Activated T-helper 2 cell treated with anti-CD3 and anti-CD28 coated beads, Interferon-gamma antibody, Interleukin-2, Interleukin-4, amounts not matched to agents 10 μg/mL and 5 μg/mL and 100 μg/mL, durations not matched to agents 14 hours and 24 hours and 36 hours (primary cell): ENCODE measurements around the gene WDR64. TPM values are rescaled to one million over a fixed set of nuclear protein-coding genes. Genes with fewer than 3 reads are reported as not detected.
A peak's percentile ranks its signal among the peaks of the same experiment; 100 is the strongest.

Experiments
- DNase-seq: peaks from one replicate; pipeline ENCODE4 v3.0.0; 2021; ENCODE audit warnings: low spot score
- H3K27ac Mint-ChIP-seq: one replicate; pipeline ENCODE4 v1.8.0; 2021; ENCODE audit warnings: mixed read lengths
- H3K27me3 Mint-ChIP-seq: one replicate; pipeline ENCODE4 v1.8.0; 2021; ENCODE audit warnings: low read depth, mixed read lengths
- H3K36me3 Mint-ChIP-seq: one replicate; pipeline ENCODE4 v1.8.0; 2021; ENCODE audit warnings: low read depth, mixed read lengths
- H3K4me1 Mint-ChIP-seq: one replicate; pipeline ENCODE4 v1.8.0; 2021; ENCODE audit warnings: low read depth, mixed read lengths
- H3K4me3 Mint-ChIP-seq: one replicate; pipeline ENCODE4 v1.8.0; 2021; ENCODE audit warnings: low read depth, mild to moderate bottlenecking, moderate library complexity, mixed read lengths
- H3K9me3 Mint-ChIP-seq: one replicate; pipeline ENCODE4 v1.8.0; 2021; ENCODE audit warnings: mixed read lengths
- intact Hi-C: fragments of 100-400 bp; cut with micrococcal nuclease; formaldehyde crosslinking; loops from one replicate; pipeline ENCODE4 v1.15.1; 2023
- total RNA-seq: library from RNA; stranded (reverse); gene quantifications from 2 replicates; pipeline ENCODE4 v1.2.3, GENCODE V29; 2022

The WDR64 gene
- not detected in 2 replicates for total RNA-seq

DNA sequence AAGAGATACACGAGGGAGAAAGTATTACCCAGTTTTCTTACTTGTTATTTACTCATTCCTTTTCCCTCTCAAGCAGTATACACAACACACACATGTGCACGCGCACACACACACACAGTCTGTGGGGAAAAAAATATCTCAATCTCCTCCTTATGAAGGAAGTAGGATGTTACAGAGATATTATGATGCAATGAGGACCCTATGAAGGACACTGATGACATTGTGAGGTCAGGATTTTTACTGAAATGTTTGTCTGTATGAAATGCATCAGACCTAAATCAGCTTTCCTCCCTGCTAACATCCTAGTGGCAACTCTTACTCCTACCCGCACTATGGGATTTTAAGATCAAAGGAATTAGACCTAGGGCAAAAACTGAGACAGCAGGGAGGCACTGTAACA lies at the start of gene WDR64:
TSS of gene WDR64 (plus strand) at position 270 of the 400 bp plus-strand sequence. CDS start 204 bp downstream, outside the sequence.
- Mint-ChIP-seq H3K9me3 (no peaks in the 10 kb centered on the region), H3K4me1 (no peaks in the 10 kb centered on the region), H3K27ac (no peak within 1 kb of the TSS), H3K27me3 (peaks cover 11% of the 10 kb centered on the region), H3K4me3 (no peak within 1 kb of the TSS), H3K36me3 (no peaks in the 10 kb centered on the region)
- intact Hi-C loops = no loop called here
- no peak for DNase-seq

DNA sequence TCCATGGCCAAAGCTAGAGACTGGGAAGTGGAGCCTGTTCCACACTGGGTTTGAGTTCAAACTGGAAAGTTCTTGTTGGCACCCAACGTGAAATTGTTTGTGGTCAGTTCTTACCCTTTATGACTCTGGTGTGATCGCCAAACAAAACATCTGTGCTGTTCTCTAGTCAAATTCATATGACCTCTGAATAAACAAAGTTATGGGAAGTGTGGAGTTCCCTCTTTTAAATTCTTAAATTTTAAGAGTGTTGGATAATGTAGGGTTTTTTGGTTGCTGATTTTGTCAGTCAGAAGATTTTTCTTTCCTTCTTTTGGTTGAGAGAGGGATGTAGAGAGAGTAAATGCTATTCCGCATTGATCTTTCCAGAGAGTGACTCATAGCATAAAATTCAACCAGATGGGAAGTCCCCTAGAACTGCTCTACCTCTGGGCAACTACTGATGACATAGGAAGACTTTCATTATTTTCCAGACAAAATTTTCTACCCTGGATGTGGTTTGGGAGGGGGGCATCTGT lies 48.3 kb upstream of the WDR64 start:
- intact Hi-C loops = no loop called here

DNA sequence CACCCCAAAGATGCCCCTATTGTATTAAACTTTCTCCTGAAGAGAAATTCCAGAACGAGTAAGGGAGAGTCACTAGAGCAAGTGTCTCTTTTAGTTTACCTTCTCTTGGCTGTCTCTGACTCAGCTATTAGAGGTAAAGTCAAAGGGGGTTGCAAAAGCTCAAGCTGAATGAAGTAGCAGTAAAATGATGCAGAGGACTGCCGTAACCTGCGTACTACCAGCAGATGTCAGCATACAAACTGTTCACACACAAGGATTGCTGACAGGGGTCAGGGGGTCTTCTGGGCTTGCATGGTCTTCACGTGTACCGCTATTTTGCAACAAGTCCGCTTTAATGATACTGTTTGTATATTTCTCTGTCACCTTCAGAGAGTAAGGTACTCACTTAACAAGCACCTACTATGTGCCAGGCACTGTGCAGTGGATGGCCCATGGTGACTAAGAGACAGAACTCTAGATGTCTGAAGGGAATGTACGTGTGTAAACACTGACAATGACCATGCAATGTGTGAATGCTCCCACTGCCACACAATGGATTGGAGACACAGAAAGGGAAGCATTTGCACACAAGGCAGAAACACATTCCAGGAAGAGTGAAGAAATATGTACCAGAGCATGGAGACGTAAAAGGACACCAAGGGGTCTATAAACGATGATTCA lies 46.8 kb upstream of the WDR64 start:
- Mint-ChIP-seq H3K27me3 (no peaks in the 10 kb centered on the region), H3K4me1 (peaks cover 11% of the 10 kb centered on the region), H3K9me3 (no peaks in the 10 kb centered on the region), H3K4me3 (no peak overlapping the region), H3K27ac (no peak overlapping the region), H3K36me3 (peaks cover 17% of the 10 kb centered on the region)
- intact Hi-C loops = no loop called here
- DNase-seq = no peak

More for the DNA sequence above, 48.3 kb upstream of the WDR64 start:
- Mint-ChIP-seq H3K27ac (no peak overlapping the region), H3K9me3 (no peaks in the 10 kb centered on the region), H3K4me1 (peaks cover 10% of the 10 kb centered on the region), H3K36me3 (peaks cover 17% of the 10 kb centered on the region), H3K27me3 (no peaks in the 10 kb centered on the region), H3K4me3 (no peak overlapping the region)
- DNase-seq = no peak

DNA sequence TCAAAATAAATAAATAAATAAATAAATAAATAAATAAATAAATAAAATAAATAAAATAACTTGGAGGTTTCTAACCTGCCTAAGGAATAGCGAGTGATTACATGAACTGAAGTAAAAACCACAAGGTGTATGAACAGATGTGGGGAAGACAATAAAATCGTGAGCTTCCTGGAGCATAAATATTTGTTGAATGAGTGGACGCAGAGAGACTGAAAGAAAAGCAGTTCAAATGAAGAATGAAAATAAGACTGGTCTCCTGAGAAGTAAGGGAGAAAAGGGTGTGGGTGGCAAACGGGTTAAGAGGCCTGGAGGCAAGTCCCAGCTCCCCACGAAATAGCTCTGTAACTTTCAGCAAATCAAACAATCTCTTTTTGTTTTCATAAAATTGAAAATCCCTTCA lies 45.5 kb upstream of the WDR64 start:
- intact Hi-C loops = no loop called here
- H3K27ac Mint-ChIP-seq = no peak overlapping the region

DNA sequence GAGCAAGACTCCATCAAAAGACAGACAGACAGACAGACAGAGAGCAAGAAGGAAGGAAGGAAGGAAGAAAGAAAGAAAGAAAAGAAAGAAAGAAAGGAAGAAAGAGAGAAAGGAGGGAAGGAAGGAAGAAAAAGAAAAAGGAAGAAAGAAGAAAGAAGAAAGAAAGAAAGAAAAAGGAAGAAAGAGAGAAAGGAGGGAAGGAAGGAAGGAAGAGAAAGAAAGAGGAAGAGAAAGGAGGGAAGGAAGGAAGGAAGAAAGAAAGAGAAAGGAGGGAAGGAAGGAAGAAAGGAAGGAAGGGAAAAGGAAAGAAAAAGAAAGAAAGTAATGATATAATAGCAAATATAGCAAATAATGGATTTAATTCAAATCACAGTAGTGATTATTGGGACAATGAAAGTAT lies 44.6 kb upstream of the WDR64 start:
- H3K27ac Mint-ChIP-seq = no peak overlapping the region
- peaks cover 8% of the 10 kb centered on the region for H3K4me1 Mint-ChIP-seq
- no peaks in the 10 kb centered on the region for H3K9me3 Mint-ChIP-seq
- peaks cover 10% of the 10 kb centered on the region for H3K36me3 Mint-ChIP-seq
- DNase-seq = no peak
- no peak overlapping the region for H3K4me3 Mint-ChIP-seq
- no peaks in the 10 kb centered on the region for H3K27me3 Mint-ChIP-seq
- intact Hi-C loops = no loop called here

More for the DNA sequence above, 45.5 kb upstream of the WDR64 start:
- Mint-ChIP-seq H3K36me3 (peaks cover 17% of the 10 kb centered on the region), H3K4me3 (no peak overlapping the region), H3K9me3 (no peaks in the 10 kb centered on the region), H3K4me1 (peaks cover 6% of the 10 kb centered on the region), H3K27me3 (no peaks in the 10 kb centered on the region)
- DNase-seq = no peak

DNA sequence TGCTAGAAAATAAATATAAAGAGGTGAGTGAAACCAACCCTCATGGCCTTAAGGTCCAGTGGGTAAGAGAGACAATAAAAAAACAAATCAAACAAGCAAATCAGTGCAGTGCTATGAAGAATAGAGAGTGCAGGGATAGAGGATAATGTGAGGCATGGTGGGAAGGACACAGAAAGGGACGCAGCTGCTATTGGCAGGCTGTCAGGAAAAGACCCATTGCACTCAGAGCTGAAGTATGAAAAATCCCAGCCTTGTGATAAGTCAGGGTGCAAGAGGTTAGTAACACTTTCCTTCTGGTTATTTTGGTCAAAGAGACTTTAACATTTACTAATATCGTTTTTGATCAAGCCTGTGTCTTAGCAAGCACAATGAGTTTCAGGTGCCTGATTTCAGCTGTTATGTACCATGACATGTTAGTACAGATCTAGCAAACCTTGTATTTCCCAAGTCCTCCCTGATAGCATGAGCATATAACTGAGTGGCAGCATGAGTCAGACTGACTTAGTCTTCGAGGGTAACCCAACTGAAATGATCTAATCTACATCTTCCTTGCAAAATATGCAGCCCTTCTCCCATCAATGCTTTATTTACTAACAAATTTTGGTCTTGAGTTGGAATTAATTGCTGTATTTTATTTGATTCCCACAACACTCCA lies 43.6 kb upstream of the WDR64 start:
- DNase-seq = no peak
- Mint-ChIP-seq H3K4me3 (no peak overlapping the region), H3K27me3 (no peaks in the 10 kb centered on the region), H3K36me3 (peaks cover under 1% of the 10 kb centered on the region), H3K9me3 (no peaks in the 10 kb centered on the region), H3K4me1 (peaks cover 15% of the 10 kb centered on the region), H3K27ac (no peak overlapping the region)
- intact Hi-C loops = loop anchor here (2.0 kb wide), 1 partner anchor 16 kb away; no protein-coding TSS in a partner anchor

DNA sequence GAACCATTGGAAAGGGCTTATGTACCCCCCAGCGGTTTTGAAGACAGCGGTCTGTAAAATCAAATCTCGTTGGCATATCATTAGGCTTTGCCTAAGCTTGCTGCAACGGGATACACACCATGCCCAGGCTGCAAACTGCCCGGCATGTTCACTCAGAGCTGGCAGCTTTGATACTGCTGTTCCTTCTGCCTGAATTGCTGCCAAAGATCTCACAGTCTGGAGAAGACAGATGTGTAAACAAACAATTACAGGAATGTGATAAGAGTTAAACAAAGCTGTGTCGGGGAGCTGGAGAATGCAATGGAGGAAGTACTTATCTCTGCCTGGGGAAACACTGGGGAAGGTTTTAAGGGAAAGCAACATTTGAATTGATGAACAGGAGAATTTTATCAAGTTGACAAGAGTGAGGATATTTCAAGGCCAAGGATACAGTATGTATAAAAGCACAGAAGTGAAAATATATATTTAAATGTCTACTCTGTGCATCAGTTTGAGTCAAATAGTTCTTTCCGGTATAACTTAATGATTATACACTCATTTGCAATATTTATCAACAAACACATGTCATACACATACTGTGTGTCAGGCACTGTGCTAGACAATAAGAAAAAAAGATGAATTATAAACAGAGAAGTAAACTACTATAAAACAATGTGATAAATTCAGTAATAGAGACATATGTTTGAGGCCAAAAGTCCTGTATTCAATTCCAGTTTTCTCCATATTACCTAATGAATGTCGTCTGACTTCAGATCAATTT lies 41.8 kb upstream of the WDR64 start:
- Mint-ChIP-seq H3K36me3 (no peaks in the 10 kb centered on the region), H3K9me3 (no peaks in the 10 kb centered on the region), H3K27me3 (no peaks in the 10 kb centered on the region), H3K4me1 (peaks cover 22% of the 10 kb centered on the region), H3K27ac (no peak overlapping the region), H3K4me3 (no peak overlapping the region)
- intact Hi-C loops = loop anchor here (2.0 to 5.0 kb wide), 3 partner anchors 78 to 407 kb away; partner anchors contain the start of genes KMO and MAP1LC3C
- no peak for DNase-seq

DNA sequence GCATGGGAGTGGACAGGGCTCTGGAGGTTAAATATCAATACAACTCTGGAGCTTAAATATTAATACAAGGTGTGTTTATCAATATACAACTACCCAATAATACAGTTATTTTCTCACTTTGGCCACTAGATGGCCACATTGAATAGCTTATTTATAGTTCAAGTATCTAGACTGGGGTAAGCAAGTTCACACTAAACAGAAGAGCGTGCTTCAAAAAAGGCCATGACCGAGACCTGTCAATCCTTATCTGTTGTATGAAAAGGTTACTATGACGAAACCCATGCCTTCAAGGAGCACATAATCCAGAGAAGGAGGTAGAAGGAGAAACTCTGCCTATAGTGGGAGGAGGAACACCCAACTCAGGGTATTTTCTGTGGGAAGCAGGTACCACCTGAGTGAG lies 41.0 kb upstream of the WDR64 start:
- no peak overlapping the region for H3K4me3 Mint-ChIP-seq
- intact Hi-C loops = loop anchor here (1.0 to 5.0 kb wide), 5 partner anchors 16 to 406 kb away; partner anchors contain the start of genes KMO and MAP1LC3C
- no peaks in the 10 kb centered on the region for H3K9me3 Mint-ChIP-seq
- no peaks in the 10 kb centered on the region for H3K27me3 Mint-ChIP-seq
- no peaks in the 10 kb centered on the region for H3K36me3 Mint-ChIP-seq
- H3K27ac Mint-ChIP-seq = no peak overlapping the region
- H3K4me1 Mint-ChIP-seq = peaks cover 22% of the 10 kb centered on the region
- no peak for DNase-seq

DNA sequence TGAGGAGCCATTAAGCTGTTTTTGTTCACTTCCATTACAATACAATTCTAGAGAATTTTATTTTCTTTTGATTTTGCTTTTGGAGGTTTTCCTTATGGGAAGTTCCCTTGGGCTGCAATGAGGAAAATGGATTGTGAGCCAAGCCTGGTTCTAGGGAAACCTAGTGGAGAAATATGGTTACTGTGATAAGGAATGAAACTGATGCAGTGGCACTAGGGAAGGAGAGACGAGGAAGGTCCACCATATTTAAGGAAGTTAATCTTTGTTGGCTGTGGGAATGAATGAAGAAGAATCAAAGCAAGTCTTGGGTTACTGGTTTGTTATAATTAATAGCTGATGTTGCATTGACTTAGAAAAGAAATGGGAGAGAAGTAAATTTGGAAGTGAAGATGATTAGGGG lies 40.3 kb upstream of the WDR64 start:
- H3K27ac Mint-ChIP-seq = no peak overlapping the region
- H3K9me3 Mint-ChIP-seq = no peaks in the 10 kb centered on the region
- intact Hi-C loops = loop anchor here (1.0 to 5.0 kb wide), 7 partner anchors 16 to 406 kb away; partner anchors contain the start of genes KMO and MAP1LC3C
- peaks cover 22% of the 10 kb centered on the region for H3K4me1 Mint-ChIP-seq
- DNase-seq = no peak
- H3K27me3 Mint-ChIP-seq = no peaks in the 10 kb centered on the region
- no peak overlapping the region for H3K4me3 Mint-ChIP-seq
- H3K36me3 Mint-ChIP-seq = no peaks in the 10 kb centered on the region

DNA sequence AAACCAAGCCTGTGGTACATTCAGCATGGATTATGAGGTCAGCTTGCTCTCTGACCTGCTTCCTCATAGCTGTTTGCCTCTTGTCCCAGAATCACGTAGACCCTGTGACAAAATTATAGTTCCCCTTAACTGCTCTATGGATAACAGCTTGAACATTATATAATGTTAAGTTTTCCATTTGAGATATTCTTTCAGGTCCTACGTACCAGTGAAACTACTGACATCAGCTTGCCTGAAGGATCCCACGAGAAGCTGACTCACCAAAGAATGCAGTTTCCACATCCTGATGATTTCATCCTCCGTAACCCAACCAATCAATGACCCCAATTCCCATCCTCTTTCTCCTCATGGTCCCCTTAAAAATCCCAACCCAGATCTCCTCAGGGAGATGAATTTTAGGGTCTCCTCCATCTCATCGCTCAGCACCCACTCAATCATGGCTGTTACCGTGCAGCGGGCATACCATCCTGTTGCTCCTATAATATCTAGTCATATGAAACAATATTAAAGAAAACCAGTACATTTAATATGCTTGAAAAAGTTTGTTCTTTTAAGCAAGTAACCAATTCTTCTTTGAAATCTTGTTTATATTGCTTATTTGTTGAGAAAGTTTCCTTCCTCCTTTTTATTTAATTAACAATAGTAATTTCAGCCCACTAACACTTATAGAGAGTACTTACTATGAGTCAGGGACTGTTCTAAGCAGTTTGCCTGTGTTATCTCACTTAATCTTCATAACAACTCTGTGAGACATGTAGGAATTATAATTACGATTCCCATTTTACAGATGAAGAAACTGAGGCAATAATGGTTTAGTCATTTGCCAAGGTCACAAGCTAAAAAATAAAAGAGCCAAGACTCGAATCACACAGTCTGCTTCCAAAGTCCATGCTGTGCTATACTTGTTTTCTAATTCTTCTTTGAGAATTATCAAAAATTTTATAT lies 39.3 kb upstream of the WDR64 start:
- intact Hi-C loops = loop anchor here (2.0 to 5.0 kb wide), 4 partner anchors 64 to 404 kb away; partner anchors contain the start of gene KMO
- Mint-ChIP-seq H3K4me1 (peaks cover 28% of the 10 kb centered on the region), H3K36me3 (no peaks in the 10 kb centered on the region), H3K4me3 (no peak overlapping the region), H3K27me3 (no peaks in the 10 kb centered on the region), H3K27ac (peak overlapping the region; percentile 35), H3K9me3 (no peaks in the 10 kb centered on the region)
- no peak for DNase-seq

DNA sequence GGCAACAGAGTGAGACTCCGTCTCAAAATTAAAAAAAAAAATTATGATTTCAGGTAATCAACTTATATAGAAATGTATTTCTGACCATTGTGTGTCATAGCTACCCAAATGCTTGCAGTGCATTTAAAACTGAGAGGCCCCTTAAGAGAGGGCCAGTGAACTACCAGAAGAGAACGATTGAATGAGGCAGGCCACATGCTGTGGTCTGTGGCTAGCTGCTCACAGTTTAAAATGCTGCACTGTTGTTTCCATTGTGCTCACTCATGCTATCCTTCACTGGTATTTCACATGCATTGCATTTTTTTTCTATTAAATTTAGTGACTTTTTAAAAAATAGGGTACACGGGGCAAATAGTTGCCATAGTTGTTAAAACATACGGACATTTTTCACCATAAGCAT lies 37.9 kb upstream of the WDR64 start:
- Mint-ChIP-seq H3K4me1 (peaks cover 25% of the 10 kb centered on the region), H3K27me3 (no peaks in the 10 kb centered on the region), H3K9me3 (no peaks in the 10 kb centered on the region), H3K4me3 (no peak overlapping the region), H3K36me3 (no peaks in the 10 kb centered on the region), H3K27ac (no peak overlapping the region)
- DNase-seq = no peak
- intact Hi-C loops = loop anchor here (5.0 kb wide), 2 partner anchors 82 to 403 kb away; partner anchors contain the start of gene KMO

DNA sequence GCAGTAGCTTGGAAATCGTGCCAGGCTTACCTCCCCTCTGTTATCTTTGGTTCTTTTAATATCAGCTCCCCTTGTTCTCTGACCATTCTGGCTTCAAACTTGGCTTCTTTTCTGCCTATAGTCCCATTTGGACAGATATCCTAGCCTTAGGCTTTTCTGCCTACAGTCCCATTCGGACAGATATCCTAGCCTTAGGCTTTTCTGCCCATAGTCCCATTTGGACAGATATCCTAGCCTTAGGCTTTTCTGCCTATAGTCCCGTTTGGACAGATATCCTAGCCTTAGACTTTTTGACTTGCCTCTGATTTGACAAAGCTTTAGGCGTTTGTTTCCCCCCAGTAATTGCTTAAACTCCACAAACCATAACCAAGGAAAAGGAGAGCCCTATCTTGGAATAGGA lies 37.5 kb upstream of the WDR64 start:
- H3K9me3 Mint-ChIP-seq = no peaks in the 10 kb centered on the region
- H3K27ac Mint-ChIP-seq = no peak overlapping the region
- intact Hi-C loops = loop anchor here (5.0 kb wide), 2 partner anchors 82 to 403 kb away; partner anchors contain the start of gene KMO
- H3K4me1 Mint-ChIP-seq = peaks cover 25% of the 10 kb centered on the region
- no peak for DNase-seq
- no peak overlapping the region for H3K4me3 Mint-ChIP-seq
- H3K36me3 Mint-ChIP-seq = no peaks in the 10 kb centered on the region
- no peaks in the 10 kb centered on the region for H3K27me3 Mint-ChIP-seq
